Measurements from ENCODE around the gene RAPGEF1.

The RAPGEF1 gene

DNA sequence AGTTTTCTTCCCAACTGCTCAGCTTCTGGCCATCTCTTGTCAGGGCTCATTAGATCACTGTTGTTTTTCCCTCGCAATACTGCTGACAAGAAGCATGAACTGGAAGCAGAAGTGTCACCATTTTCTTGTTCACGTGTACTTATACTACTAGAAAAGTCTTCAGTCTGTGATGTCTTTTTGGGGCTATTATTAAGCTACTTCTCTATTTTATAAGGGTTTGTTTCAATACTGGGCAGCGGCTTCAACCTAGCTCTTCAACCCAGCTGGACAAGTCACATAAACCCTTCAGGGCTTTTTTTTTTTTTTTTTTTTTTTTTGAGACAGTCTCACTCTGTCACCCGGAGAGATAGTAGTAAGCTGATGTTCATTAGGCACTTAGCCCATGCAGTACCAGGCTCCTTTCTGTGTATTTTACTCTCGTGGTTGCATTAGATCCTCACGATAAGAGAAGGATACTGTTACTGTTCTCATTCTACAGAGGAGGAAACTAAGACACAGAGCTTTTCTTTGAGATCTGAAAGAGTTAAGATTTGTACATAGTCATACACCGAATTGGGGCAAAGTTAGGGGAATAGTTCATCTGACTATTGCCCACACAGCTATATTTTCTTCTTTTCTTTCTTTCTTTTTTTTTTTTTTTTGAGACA lies 20.5 kb downstream of the RAPGEF1 start:
- TF ChIP-seq, protein P1, sequence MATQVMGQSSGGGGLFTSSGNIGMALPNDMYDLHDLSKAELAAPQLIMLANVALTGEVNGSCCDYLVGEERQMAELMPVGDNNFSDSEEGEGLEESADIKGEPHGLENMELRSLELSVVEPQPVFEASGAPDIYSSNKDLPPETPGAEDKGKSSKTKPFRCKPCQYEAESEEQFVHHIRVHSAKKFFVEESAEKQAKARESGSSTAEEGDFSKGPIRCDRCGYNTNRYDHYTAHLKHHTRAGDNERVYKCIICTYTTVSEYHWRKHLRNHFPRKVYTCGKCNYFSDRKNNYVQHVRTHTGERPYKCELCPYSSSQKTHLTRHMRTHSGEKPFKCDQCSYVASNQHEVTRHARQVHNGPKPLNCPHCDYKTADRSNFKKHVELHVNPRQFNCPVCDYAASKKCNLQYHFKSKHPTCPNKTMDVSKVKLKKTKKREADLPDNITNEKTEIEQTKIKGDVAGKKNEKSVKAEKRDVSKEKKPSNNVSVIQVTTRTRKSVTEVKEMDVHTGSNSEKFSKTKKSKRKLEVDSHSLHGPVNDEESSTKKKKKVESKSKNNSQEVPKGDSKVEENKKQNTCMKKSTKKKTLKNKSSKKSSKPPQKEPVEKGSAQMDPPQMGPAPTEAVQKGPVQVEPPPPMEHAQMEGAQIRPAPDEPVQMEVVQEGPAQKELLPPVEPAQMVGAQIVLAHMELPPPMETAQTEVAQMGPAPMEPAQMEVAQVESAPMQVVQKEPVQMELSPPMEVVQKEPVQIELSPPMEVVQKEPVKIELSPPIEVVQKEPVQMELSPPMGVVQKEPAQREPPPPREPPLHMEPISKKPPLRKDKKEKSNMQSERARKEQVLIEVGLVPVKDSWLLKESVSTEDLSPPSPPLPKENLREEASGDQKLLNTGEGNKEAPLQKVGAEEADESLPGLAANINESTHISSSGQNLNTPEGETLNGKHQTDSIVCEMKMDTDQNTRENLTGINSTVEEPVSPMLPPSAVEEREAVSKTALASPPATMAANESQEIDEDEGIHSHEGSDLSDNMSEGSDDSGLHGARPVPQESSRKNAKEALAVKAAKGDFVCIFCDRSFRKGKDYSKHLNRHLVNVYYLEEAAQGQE (IDR thresholded peaks at IDR 0.05; ENCODE audit: insufficient read depth in 1 of 2, low read depth in 2 of 2, low read length in 2 of 2): no peak
- TF ChIP-seq POLR2AphosphoS5 (IDR thresholded peaks at IDR 0.05; ENCODE audit: low read depth, low read length) (no peak), TAF1 (IDR thresholded peaks at IDR 0.05; ENCODE audit: borderline replicate concordance, insufficient read depth, low read length) (no peak), SIN3A (IDR thresholded peaks at IDR 0.05; ENCODE audit: borderline replicate concordance, insufficient read depth, low read length) (no peak), FOXP2 (optimal IDR thresholded peaks at IDR 0.05; ENCODE audit: borderline replicate concordance, extremely low read depth, extremely low read length, insufficient read depth) (no peak)

DNA sequence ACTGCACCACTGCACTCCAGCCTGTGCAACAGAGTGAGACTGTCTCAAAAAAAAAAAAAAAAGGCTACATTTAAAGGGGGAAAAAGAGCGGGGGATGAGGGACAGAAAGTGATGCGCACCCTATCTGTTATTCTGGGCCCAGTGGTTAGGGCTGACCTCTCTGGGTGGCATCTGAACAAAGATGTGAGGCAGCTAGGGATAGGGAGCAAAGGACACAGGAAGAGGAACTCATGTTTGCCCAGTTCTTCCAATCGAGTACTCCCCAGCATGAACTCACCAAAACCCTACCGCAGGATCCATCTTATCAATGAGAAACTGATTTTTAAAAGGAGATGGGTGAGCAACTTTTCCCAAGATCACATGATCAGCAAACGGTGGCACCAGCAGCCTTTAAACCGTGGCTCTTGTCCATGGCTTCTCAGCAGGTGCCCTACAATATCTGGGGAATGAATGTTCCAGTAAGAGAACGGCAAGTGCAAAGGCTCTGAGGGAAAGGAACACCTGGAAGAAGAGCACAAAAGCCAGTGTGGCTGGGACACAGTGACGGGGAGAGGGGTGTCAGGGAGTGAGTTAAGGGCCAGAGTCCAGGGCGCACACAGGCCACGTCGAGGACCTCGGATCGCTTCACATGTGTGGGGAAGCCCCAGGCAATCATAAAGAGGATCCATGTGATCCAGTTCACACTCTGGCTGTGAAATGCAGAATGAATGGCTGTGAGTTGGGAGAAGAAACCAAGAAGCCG lies 22.0 kb downstream of the RAPGEF1 start:
- TF ChIP-seq, protein P1 (IDR thresholded peaks at IDR 0.05; ENCODE audit: insufficient read depth in 1 of 2, low read depth in 2 of 2, low read length in 2 of 2): no peak
- TF ChIP-seq TAF1 (IDR thresholded peaks at IDR 0.05; ENCODE audit: borderline replicate concordance, insufficient read depth, low read length) (no peak), SIN3A (IDR thresholded peaks at IDR 0.05; ENCODE audit: borderline replicate concordance, insufficient read depth, low read length) (no peak), FOXP2 (optimal IDR thresholded peaks at IDR 0.05; ENCODE audit: borderline replicate concordance, extremely low read depth, extremely low read length, insufficient read depth) (no peak), POLR2AphosphoS5 (IDR thresholded peaks at IDR 0.05; ENCODE audit: low read depth, low read length) (no peak)

DNA sequence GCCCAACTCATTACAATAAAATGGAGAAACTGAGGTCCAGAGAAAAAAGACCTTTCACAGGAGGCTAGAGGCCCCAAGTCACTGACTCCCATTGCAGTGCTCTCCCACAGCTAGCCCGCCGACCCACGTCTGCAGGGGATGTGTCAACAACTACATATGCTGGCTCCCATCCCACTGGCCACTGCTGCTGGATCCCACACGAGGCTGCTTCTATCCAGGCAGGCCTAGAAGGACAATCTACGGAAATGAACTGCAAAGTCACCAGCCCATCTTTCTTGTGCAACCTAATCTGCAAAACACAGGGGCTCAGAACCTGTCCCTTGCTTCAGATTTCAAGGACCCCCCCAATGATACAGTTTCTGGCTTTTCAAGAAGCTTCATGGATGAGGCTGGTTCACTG lies 24.0 kb downstream of the RAPGEF1 start:
- TF ChIP-seq, protein P1 (IDR thresholded peaks at IDR 0.05; ENCODE audit: insufficient read depth in 1 of 2, low read depth in 2 of 2, low read length in 2 of 2): no peak
- TF ChIP-seq FOXP2 (optimal IDR thresholded peaks at IDR 0.05; ENCODE audit: borderline replicate concordance, extremely low read depth, extremely low read length, insufficient read depth) (no peak), POLR2AphosphoS5 (IDR thresholded peaks at IDR 0.05; ENCODE audit: low read depth, low read length) (no peak), SIN3A (IDR thresholded peaks at IDR 0.05; ENCODE audit: borderline replicate concordance, insufficient read depth, low read length) (no peak), TAF1 (IDR thresholded peaks at IDR 0.05; ENCODE audit: borderline replicate concordance, insufficient read depth, low read length) (no peak)

DNA sequence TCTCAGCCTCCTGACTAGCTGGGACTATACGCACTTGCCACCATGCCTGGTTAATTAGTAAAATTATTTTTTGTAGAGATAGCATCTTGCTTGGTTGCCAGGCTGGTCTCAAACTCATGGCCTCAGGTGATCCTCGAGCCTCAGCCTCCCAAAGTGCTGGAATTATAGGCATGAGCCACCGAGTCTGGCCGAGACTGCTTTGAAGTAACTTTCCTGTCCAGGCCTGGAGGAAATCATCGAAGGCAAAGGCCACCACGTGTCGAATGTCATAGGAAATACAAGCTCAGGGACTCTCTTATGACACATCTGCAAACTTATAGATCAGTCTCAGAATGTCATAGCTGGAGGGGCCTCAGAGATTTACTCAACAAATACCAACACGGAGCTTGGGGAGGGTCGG lies 25.1 kb downstream of the RAPGEF1 start:
- no peak for TF ChIP-seq TAF1 (IDR thresholded peaks at IDR 0.05; ENCODE audit: borderline replicate concordance, insufficient read depth, low read length)

DNA sequence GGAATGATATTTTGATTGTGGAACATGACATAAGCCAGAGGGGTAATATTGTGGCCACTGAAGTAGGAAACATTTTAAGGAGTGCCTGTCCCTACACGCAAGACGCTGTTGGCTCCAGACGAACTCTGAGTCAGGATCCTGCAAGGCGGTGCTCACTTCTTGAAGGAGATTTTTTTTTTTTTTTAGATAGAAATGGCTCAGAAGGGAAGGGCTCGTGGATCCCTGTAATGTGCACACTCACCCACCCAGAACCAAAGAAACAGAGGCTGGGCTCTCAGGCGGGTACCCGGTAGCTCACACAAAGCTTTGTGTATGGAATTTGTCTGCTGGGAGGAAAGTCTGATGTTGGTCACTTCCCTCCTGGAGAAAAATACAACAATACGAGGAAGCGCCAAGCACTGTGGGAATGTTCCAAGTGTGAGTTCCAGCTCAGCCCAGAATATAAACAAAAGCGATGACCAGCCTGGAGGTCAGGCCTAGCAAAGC lies 25.7 kb downstream of the RAPGEF1 start:
- TF ChIP-seq FOXP2 (optimal IDR thresholded peaks at IDR 0.05; ENCODE audit: borderline replicate concordance, extremely low read depth, extremely low read length, insufficient read depth): no peak
- TF ChIP-seq TAF1 (IDR thresholded peaks at IDR 0.05; ENCODE audit: borderline replicate concordance, insufficient read depth, low read length): no peak
- TF ChIP-seq SIN3A (IDR thresholded peaks at IDR 0.05; ENCODE audit: borderline replicate concordance, insufficient read depth, low read length): no peak
- TF ChIP-seq, protein P1 (IDR thresholded peaks at IDR 0.05; ENCODE audit: insufficient read depth in 1 of 2, low read depth in 2 of 2, low read length in 2 of 2): no peak
- TF ChIP-seq POLR2AphosphoS5 (IDR thresholded peaks at IDR 0.05; ENCODE audit: low read depth, low read length): no peak
